A172 (cell line): ENCODE results near the gene LURAP1L. TPM values are rescaled to one million over a fixed set of nuclear protein-coding genes. Genes with fewer than 3 reads are reported as not detected.

Experiments used
- DNase-seq: peaks from one replicate; pipeline ENCODE4 v3.0.0-alpha.2; 2015; ENCODE audit warnings: low spot score
- total RNA-seq: library from RNA; depleted of rRNA; stranded (reverse); fragments of >200 nt; shearing (Covaris generic); gene quantifications from 2 replicates; pipeline ENCODE4 v1.2.3, GENCODE V29; 2014; rRNA removed

The LURAP1L gene, protein sequence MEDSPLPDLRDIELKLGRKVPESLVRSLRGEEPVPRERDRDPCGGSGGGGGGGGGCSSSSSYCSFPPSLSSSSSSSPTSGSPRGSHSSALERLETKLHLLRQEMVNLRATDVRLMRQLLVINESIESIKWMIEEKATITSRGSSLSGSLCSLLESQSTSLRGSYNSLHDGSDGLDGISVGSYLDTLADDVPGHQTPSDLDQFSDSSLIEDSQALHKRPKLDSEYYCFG
- total RNA-seq, result 4.9 and 6.6 TPM in 2 replicates

DNA sequence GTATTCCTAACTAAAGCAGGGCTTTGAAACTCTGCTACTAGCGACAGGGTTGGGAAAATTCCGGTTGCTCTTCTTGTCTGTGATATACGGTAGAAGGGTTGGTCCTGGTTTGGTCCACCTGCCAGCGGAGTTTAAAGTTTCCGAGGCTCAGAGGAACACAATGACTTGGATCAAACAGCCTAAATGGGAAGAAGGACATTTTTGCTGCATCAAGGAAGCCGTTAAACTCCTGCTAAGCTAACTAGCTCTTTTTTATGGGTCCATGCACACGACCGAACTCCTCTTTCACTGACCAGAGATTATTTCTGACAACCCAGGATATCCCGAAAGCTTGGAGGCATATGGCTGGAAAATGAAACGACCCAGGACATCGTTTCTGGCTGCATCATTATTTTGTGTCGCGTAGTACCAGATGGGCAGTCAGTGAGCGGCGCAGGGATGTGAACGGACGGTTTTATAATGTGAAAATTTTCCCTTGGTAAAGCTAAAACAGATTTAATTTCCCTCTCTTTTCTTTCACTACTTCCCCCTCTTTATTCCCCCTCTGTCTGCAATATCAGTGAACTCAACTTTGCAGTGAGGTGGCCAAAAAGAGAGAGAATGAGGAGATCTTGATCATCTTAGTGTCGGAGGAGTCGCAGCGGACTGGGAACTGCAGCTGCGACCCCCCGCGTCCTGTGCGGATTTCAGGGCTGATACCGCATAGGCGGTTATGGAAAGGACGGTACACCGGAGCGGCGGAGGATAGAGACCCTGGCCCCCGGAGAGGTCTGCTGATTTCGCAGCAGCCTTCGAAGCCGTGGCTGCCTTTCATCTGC is at the start of gene LURAP1L:
LURAP1L (plus strand) TSS at position 160 of the 818 bp plus-strand sequence. CDS start 696 bp downstream, outside the sequence.
- DNase-seq, result peak; percentile 66

DNA sequence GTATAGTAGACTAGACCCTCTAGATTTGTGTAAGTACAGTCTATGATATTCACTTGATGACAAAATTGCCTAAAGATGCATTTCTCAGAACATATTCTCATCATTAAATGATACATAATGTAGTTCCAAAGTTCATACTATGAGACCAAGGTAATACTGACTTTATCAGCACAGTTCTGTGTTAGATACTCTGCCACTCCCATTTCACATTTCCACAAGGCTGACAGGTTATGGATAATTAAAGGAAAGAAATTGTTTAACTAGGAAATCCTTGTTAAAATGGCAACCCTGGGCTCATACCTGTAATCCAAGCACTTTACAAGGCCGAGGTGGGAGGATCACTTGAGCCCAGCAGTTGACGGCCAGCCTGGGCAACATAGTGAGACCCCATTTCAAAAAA is 48.0 kb upstream of the LURAP1L start:
- no peak for DNase-seq

DNA sequence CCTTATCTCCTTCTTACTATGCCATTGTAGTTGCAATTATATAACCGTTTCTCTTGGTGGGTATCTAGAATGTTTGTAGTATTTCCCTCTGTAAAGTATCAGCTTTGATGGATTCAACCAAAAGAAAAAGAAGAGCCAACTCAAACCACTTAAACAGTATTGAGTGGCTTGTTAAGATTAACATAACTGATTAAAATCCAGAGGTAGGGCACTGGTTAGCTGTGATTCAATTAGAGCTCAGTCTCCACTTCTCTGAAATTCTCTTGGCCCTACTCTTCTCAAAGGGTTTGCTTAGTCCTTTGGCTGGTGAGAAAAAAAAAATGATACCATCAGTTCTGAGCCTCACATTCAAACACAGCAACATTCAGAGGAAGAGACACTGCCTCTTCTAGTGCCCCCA is 44.6 kb upstream of the LURAP1L start:
- no peak for DNase-seq

DNA sequence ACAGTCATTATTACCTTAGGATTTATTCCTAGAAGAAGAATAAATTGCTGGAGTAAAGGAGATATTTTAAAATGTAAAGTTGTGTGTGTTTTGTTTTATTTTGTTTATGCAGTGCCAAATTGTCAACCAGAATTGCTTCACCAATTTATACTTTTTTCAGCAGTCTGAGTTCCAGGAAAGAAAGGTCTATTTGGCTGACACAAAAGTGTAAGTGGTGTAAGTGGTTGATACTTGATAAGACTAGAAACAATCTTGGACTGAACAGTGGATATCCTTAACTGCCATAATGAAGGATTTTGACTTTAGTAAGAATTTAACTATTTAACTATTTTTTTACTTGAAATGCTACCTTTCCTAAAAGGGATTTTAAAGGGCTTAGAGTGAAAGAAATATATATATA is 43.9 kb upstream of the LURAP1L start:
- no peak for DNase-seq

DNA sequence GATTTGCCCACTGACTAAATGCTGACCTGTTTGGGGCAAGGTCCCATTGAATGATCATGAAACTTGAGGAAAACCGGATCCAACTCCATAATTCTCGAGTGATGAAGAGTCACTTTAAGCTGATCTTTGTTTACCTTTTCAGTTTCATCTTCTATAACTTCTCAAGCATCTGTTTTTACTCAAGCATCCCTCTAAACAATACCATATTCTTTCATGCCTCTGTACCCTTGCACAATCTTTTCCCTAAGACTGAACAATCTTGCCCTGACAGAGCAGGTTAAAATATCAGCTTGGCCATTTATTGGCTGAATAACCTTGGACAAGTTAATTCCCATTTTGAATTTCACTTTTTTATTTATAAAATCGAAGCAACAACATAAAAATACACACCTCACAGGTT is 41.8 kb upstream of the LURAP1L start:
- DNase-seq, result no peak

DNA sequence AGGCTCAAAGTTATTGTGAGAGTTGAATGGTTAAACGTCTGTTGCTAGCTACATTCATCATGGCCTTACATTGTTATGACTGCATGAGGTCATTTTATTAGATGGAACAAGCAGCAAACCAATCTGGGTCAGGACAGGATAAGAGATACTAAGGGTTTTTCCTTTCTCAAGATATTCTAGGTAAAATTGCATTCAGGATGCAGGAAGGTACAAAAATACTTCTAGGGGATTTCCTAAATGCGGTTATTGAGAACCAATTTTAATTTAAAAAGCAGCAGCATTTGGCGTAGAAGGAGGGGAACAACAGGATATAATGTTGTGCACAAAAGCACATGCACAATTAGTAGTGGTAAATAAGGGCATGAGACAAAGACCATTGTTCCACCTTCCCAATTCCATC is 39.2 kb upstream of the LURAP1L start:
- no peak for DNase-seq

DNA sequence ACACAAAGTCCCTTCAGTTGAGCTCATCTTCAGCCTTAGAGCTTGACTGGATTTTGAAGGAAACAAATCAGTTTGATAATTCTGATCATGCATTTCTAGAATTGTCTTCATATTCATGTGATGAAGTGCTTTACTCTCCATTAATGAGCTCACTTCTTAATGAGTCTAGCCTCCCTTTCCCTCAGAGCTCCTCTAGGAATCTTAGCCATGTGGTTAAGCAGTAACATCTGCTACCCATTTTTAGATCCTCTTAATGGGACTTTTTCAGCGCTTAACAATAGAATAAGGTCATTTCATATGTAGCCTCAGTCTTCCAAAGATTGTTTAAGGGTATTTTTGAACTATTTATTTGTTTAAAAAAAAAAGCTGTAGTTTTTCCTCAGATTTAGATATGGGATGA is 36.9 kb upstream of the LURAP1L start:
- no peak for DNase-seq

DNA sequence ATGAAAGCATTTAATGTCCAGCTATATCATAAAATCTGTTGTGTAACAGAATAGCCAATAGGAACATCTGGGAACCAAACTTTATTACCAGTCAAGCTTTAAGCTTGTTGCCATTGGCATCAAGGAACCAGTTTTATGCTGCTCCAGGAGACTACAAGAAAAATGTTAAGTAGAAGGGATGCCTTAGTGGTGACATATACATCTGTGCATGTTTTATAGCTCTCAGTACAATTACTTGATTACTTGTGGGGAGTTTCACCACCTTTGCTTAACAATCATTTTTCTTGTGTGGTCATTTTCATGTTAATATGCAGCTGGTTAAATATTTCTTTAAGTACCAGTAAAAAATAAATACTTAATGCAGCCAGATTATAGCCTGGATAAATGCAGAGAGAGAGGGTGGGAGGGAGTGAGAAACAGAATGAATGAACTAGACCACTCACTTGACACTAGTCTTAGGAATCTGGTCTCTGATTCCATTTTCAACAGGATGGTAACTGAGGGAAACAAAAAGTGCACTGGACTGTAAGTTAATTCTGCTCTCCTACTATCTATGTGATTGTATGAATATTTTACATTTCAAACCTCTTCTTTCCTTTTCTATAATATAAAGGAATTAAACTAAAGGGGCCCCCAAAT is 35.7 kb upstream of the LURAP1L start:
- peak; percentile 8 for DNase-seq

DNA sequence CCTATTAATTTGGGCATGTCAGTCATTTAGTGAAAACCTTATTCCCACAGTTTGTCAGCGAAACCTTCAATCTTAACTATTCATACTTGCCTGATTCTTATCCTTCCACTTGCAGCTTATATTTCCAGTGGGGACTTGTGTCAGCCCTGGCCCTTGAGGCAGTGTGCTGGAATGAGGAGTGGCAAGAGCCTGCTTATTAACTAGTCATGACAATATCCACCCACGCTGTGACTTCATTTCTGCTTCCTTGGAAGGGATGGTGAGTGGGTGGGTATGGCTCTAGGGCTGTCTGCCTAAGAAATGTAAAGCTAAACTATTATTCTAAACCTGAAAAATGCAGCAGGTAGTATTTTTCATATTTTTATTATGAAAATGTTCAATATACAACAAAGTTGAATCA is 34.0 kb upstream of the LURAP1L start:
- no peak for DNase-seq

DNA sequence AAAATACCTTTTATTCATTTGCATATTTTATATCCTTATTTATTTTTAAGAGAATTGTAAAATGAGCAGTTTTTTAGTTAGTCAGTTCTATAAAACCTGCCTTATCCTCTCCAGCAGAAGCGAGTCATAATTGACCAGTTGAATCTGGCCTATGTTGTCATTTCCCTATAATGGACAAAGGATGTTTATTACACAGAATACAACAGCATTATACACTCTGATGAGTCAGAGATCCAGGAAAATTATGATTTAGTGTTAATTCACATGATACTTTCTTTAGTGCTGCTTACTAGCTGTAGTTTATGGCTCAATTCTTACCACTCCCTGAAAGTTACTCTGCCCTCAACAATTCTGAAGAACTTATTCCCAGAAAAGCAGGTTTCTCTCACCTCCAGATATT is 26.8 kb upstream of the LURAP1L start:
- DNase-seq, result peak; percentile 49

DNA sequence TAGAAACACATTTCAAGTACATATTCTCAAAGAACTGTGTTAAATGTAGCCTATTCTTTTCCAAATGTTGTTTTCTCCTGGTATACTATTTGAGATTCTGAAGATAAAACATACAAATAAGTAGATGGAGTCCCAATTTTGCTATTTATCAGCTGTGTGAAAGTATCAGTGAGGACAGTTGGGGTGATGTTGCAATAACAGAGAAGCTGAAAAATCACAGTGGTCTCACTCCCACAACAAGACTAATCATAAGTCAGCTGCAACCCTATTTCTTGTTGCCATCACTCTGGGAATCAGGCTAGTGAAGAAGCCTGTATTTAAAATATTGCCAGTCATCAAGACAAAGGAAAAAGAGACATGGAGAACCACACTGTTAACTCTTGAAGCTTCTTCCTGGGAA is 25.9 kb upstream of the LURAP1L start:
- no peak for DNase-seq

DNA sequence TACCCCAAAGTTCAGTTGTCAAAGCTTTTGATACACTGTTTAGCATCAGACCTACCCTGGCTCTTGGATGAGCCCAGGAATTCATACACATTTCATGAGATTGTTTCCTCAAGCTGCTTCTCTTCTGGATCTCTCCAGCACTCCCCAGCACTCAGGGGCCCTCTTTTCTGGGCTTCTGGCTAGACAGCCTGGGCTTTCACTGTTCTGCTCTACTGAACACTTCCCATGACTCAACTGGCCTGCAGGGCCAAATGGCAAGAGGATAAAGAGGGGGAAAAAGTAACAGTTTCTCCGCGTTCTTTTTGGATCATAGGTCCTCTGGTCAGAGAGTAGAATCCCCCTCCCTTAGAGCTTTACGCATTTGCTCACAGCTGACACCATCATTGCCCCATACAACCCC is 20.9 kb upstream of the LURAP1L start:
- no peak for DNase-seq

DNA sequence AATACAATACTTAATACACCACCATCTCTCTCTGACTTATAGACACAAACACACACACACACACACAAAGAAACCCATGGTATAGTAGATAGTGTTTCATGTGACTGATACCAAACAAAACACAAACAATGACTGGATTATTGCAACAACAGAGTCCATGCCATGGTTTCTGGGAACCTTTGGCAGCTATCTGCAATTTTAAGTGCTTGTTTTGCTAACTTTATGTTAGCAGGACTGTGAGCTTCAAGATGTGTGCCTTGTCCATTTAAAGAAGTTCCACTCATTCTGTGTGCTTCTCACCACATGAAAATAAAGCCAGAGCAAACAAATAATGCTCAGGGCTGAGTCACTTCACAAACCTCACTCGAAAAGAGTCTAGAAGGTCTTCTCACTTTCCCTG is 15.1 kb upstream of the LURAP1L start:
- DNase-seq, result no peak

DNA sequence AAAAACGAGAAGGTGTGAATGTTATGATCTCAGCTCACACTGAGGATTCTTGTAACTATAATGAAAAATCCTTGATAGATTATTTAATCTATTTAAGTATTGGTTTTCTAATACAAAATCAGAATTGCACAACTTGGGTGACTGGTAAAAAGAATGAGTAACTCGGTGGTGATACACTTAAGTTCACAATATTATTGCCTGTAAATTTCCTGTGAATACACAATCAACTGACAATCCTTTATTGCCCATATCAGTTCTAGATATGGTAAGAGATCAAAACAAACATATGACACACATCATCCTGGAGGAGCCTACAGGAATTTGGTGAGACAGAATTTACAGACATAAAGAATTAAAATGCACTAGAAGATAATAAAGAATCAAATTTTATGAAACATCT is 14.1 kb upstream of the LURAP1L start:
- no peak for DNase-seq

DNA sequence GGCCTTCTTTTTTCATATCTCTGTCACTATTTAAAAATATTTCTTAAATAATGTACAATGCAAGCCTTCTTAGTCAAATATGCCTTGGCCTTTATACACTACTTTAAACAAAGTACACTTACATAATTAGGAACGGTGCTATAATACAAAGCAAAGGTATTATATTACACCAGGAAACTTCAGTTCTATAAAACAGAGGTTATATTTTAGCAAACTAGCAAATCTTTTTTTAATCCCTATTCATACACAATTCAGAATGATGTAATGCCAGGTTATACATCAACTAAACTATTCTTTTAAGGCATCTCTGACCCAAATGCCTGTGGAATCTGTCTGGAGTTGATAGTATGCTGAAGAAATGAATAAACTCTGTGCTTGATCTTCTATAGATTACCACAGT is 10.7 kb upstream of the LURAP1L start:
- no peak for DNase-seq

DNA sequence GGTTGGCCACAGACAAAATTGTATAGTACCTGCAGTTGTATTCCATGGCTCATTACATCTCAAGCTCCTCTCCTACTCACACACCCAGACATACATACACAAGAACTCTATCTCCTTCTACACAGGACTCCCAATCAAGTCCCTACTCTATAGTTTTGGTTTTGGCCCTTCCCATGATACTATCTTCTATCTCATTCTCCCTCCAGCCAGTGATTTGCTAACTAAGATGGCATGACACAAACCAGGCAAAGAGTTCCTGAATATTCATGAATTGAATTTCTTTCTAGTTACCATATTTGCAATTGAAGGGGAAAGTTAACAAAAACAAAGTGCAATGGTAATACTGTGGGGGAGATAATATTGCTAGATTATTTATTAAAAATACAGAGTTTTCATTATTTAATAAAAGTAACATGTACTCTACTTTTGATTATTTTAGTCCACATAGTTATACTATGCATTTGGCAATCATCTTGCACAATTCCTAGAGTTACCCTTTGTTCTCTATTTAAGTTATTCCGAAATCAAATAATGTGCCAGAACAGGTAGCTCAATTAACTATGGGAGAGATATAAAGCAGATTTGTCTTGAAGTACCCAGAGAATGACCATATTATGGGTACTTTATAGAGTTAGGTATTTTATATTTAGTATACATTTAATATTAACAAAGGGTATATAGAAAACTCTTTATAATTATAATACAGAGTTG is 9.6 kb upstream of the LURAP1L start:
- DNase-seq, result no peak

DNA sequence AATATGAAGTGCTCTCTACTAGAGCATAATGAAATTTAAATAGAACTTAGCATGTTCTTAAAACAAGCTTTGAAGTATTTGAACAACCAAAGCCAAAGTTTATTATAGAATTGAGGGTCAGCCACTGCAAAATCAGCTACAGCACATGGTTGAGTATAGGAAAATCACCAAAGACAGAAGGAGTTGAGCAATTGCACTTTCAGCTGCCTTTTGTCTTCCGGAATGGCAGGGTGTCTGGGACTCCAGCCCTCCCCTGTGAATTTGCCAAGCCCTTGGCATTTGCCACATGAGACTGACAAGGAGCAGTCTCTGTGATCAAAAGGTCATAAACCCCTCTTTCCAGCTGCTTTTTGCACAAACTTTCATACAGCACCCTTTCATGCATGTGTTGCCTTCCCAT is 8.5 kb upstream of the LURAP1L start:
- no peak for DNase-seq

DNA sequence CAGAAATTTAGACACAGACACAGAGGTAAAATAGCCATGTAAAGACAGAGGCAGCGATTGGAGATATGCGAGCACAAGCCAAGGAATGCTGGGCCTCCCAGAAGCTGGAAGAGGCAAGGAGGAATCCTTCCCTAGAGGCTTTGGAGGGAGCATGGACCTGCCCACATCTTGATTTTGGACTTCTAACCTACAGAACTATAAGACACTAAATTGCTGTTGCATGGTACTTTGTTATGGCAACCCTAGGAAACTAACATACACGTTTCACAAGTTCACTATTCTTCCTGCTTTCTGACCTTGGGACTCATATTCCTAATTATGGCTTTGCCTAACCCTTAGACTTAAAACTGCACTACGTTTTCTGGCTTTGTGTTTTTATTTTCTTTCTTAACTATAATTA is 4.6 kb upstream of the LURAP1L start:
- no peak for DNase-seq

DNA sequence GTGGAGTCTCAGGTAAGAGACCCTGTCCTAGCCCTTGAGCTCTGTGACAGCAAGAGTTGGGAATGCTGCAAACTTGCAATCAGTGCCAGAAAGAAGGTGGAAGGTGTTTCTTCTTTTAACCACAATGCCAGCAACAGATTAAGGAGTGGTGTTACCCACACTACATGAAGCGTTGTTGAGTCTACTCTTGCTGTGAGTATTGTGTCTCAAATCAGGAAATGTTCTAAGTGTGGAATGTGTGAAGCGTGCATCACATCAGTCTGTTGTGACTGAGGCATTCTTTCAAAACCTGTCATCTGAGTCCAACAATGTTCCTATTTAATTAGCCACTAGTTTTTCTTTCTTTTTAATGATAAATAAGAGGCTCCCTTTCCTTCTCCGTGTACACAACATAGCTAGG is 2.9 kb upstream of the LURAP1L start:
- DNase-seq, result no peak

DNA sequence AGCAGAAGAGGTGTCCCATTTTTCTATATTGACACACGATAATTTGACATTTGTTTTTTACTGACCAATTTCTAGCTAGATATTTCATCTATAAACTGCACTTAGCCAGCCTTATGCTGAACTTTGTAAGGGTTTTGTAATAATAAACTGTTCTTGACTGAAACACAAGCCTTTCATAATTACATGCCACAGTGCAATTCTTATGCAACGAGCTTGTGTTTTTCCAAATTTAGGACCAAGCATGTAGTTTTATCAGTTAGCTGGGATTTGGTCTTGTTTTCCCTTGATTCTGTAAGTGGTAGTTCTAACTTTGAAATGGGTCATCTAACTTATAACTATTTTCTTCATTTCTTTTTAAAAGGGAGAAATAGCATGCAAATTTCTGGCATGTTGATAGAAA is 1.3 kb upstream of the LURAP1L start:
- no peak for DNase-seq

DNA sequence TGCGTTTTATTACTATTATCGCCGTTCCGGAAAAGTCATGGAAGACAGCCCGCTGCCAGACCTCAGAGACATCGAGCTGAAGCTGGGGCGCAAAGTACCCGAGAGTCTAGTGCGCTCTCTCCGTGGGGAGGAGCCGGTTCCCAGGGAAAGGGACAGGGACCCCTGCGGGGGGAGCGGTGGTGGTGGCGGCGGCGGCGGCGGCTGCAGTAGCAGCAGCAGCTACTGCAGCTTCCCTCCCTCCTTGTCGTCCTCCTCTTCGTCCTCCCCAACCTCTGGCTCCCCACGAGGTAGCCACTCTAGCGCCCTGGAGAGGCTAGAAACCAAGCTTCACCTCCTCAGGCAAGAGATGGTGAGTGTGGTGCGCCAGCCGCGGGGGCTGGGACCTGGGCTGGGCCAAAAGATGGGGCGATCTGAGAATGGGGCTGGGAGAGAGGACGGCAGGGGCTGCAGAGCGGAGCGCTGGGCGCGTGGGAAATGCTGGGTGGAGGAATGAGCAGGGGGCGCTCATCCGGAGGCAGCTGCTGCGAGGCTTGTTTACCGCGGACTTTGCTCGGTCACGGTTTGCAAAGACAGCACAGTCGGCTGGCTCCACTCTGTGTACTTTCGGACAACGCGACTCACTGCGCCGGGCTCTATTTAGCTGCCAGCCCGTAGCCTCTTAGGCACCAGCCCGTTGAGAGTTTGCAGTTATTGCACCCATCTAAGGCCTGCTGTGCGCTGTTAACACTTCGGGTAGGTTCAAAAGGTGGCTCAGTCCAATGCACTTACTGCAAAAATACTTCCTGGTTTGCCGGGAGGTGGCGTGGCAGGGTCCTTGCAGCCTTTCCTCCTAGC is 1.1 kb downstream of the LURAP1L start:
- peak; percentile 83 for DNase-seq
